ENCODE results near the gene TBC1D2B.

Gene TBC1D2B

DNA sequence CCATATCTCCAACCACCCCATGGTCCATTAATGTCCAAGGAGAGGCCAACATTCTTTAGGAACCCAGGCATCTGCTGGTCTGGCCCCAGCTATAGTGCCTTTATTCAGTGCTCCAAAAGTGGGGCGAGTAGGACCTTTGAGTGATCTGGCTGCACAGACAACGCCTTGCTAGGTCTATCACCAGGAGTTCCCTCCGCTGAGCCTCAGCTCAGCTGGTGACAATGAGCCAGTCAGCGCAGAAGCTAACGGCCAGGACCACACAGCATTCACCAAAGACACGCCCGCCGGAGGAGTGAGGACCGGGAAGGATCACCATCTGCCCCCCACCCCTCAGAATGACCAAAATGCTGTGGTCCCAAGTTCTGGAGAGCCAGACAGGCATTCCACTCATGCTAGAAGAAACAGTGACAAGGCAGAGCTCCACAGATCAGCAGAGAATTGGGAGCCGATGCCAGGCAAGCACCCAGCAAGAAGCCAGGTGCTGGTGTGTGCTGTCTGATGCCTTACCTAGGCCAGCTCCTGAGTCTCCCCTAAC lies 19.0 kb downstream of the TBC1D2B start:
- TF ChIP-seq, protein P1, sequence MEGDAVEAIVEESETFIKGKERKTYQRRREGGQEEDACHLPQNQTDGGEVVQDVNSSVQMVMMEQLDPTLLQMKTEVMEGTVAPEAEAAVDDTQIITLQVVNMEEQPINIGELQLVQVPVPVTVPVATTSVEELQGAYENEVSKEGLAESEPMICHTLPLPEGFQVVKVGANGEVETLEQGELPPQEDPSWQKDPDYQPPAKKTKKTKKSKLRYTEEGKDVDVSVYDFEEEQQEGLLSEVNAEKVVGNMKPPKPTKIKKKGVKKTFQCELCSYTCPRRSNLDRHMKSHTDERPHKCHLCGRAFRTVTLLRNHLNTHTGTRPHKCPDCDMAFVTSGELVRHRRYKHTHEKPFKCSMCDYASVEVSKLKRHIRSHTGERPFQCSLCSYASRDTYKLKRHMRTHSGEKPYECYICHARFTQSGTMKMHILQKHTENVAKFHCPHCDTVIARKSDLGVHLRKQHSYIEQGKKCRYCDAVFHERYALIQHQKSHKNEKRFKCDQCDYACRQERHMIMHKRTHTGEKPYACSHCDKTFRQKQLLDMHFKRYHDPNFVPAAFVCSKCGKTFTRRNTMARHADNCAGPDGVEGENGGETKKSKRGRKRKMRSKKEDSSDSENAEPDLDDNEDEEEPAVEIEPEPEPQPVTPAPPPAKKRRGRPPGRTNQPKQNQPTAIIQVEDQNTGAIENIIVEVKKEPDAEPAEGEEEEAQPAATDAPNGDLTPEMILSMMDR (IDR thresholded peaks at IDR 0.05; ENCODE audit: extremely low read depth, missing control alignments) = no peak

DNA sequence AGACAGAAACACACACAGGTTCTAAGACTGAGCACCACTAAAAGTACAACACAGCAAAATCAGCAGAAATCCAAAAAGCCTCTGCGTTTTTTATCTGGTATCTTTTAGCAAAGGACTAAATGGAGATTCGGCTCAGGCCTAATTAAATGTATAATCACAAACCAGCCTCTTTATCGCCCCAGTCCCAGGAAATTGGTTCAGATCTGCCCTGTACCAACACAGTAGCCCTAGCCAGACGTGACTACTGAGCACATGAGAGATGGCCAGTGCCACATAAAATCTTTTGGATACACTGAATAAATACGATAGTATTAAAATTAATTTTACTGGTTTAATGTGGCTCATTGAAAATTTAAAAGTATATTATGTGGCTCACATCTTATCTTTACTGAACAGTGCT lies 19.7 kb downstream of the TBC1D2B start:
- TF ChIP-seq, protein P1 (IDR thresholded peaks at IDR 0.05; ENCODE audit: extremely low read depth, missing control alignments) = no peak
- DNase-seq (ENCODE audit: low spot score) = no peak

More for the DNA sequence above, 19.0 kb downstream of the TBC1D2B start:
- DNase-seq (ENCODE audit: low spot score) = no peak

DNA sequence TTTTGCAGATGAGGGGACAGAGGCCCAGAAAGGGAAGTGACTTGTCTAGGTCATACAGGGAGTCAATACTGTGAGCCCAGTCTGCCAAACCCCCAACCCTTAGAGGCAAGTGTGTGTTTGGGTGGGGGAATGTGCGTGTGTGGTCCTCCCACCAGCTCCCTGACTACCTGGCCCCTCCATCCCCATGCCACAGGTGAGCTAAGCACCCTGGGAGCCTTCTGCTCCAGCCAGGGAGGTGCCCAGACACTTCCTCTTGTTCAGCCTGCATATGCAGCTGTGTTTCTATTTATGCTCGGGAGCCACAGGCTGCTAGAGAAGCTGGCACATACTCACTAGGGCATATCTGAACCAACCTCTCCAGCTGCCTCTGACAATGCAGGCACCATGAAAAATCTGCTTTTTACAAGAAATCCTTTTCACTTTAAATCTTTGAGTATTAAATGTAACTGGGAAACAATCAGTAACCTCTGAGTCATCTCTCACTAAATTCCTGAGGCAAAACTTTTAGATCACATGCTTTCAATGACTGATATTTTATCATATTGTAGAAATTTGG lies 20.7 kb downstream of the TBC1D2B start:
- DNase-seq (ENCODE audit: low spot score) = no peak
- TF ChIP-seq, protein P1 (IDR thresholded peaks at IDR 0.05; ENCODE audit: extremely low read depth, missing control alignments) = no peak

DNA sequence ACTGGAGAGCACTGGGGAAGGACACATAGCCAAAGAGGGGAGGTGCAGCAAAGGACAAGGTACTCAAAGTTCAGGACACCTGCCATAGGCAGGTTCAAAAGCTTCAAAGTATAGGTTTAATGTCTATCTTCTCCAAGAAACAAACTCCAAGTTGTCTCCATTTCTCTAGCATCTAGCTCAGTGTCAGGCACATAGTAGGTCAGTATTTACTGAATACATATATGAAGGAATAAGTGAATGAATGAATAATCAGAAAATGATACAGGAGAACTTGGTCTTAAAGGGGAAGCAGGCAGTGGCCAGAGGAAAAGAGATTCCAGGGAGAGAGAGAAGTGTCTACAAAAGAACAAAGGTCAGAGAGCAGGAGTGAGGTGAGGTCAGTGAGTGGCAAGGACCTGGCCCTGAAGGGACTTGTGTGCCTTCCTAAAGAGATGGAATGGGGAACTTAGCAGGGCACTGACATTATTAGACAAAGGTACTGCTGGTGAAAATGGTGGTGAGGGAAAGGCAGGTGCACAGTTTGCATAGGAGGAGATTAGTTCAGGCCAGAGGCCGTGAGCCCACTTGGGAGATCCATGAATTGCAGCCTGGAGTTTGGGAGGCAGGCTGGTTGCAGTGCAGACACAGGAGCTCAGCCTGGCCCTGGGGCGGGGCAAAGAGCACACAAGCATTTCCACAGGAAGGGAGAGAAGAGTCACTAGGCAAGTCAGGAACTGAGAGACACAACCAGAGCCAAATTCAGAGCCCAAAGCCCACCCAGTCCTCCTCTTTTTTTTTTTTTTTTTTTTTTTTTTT lies 21.4 kb downstream of the TBC1D2B start:
- DNase-seq (ENCODE audit: low spot score) = no peak
- TF ChIP-seq, protein P1 (IDR thresholded peaks at IDR 0.05; ENCODE audit: extremely low read depth, missing control alignments) = no peak

DNA sequence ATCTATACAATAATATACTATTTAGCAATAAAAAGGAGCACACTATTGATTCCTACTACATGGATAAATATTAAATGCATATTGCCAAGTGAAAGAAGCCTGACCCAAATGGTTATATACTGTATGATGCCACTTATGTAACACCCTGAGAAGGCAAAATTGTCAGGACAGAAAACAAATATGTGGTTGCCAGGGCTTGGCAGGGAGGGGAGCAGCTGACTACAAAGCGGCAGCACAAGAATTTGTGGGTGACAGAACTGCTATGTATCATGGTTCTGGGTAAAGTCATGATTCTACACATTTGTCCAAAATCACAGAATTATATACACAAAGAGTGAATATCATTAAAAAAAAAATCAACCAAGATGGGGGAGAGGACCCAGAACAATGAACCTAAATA lies 22.5 kb downstream of the TBC1D2B start:
- TF ChIP-seq, protein P1 (IDR thresholded peaks at IDR 0.05; ENCODE audit: extremely low read depth, missing control alignments) = no peak
- no peak for DNase-seq (ENCODE audit: low spot score)

DNA sequence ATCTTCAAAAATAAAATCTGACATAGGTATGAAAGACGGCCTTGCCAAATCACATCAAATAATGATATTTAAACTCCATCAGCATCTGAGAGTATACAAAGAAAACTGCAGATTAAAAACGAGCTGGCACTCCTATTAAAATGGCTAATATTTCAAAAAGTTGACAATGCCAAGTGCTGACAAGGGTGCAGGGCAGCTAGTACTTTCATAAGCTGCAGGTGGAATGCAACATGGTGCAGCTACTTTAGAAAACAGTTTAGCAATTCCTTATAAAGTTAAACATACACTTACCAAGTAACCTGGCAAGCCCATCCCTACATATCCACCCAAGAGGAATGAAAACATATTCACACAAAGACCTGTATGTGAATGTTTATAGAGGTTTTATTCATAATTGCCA lies 23.0 kb downstream of the TBC1D2B start:
- TF ChIP-seq, protein P1 (IDR thresholded peaks at IDR 0.05; ENCODE audit: extremely low read depth, missing control alignments) = no peak
- DNase-seq (ENCODE audit: low spot score) = no peak

DNA sequence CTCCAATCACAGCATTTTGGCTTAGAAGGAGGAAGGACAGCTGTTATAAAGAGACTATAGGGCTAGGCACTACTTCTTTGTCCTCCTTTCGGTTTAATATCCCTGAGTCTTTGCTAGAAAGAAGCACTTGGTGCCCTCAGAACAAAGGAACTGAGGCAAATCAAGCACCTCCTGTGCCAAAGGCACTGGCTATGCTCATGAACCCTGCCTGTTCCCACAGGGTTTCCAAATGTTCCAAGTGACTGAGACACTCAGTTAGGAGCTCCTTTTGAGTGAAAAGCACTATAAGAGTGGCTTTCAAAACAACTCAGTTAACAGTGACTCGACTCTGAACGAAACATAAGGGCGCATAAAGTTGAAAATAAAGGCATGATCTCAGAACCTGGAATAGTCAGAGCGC lies 25.0 kb downstream of the TBC1D2B start:
- DNase-seq (ENCODE audit: low spot score) = no peak
- TF ChIP-seq, protein P1 (IDR thresholded peaks at IDR 0.05; ENCODE audit: extremely low read depth, missing control alignments) = no peak
